Neural crest cell (in vitro differentiated cells): ENCODE measurements around the gene CEP44. TPM values are rescaled to one million over a fixed set of nuclear protein-coding genes. Genes with fewer than 3 reads are reported as not detected.
"Not testable (repeated sequence)": the region's sequence is repeated elsewhere in the genome, so short reads cannot be mapped to it uniquely, and the experiment has no call there.

ENCODE experiments used
- DNase-seq: peaks from one replicate; pipeline ENCODE4 v3.0.0; 2021; ENCODE audit warnings: low read depth, mixed read lengths, low spot score
- H3K27ac Mint-ChIP-seq: one replicate; pipeline ENCODE4 v1.8.0; 2021; ENCODE audit warnings: mild to moderate bottlenecking, mixed read lengths; ENCODE audit not compliant: unreplicated experiment
- H3K27me3 Mint-ChIP-seq: 2 replicates; pipeline ENCODE4 v1.8.0; 2021; ENCODE audit warnings: low read depth, mild to moderate bottlenecking, mixed read lengths
- H3K36me3 Mint-ChIP-seq: 2 replicates; pipeline ENCODE4 v1.8.0; 2021; ENCODE audit warnings: low read depth, mild to moderate bottlenecking, mixed read lengths
- H3K4me1 Mint-ChIP-seq: 2 replicates; pipeline ENCODE4 v1.8.0; 2021; ENCODE audit warnings: mixed read lengths
- H3K4me3 Mint-ChIP-seq: one replicate; pipeline ENCODE4 v1.8.0; 2021; ENCODE audit warnings: mild to moderate bottlenecking, mixed read lengths
- H3K9me3 Mint-ChIP-seq: 2 replicates; pipeline ENCODE4 v1.8.0; 2021; ENCODE audit warnings: mixed read lengths
- CTCF ChIP-seq: fragments of 200-600 bp; sonication (generic); conservative IDR thresholded peaks from 2 replicates; pipeline ENCODE4 v1.5.0; 2021; ENCODE audit warnings: antibody characterized with exemption, mild to moderate bottlenecking
- total RNA-seq: library from RNA; stranded (reverse); gene quantifications from 2 replicates; pipeline ENCODE4 v1.2.1, GENCODE V29; 2021

The CEP44 gene
- total RNA-seq, 1 donor from 2014 or later = 19.8 TPM

- no peak overlapping the region for H3K27ac Mint-ChIP-seq
- H3K4me3 Mint-ChIP-seq = no peak overlapping the region
- no peaks in the 10 kb centered on the region for H3K4me1 Mint-ChIP-seq
- no peak for TF ChIP-seq CTCF
- H3K9me3 Mint-ChIP-seq = no peaks in the 10 kb centered on the region
- DNase-seq = no peak
- H3K27me3 Mint-ChIP-seq = no peaks in the 10 kb centered on the region
- H3K36me3 Mint-ChIP-seq = no peaks in the 10 kb centered on the region
Measured at GRCh38 chr4:174259580-174259979, 24.1 kb upstream of the CEP44 start.

GRCh38 chr4:174260099-174260498, 23.6 kb upstream of the CEP44 start:
- H3K27ac Mint-ChIP-seq = no peak overlapping the region
- H3K9me3 Mint-ChIP-seq = no peaks in the 10 kb centered on the region
- no peaks in the 10 kb centered on the region for H3K36me3 Mint-ChIP-seq
- no peaks in the 10 kb centered on the region for H3K4me1 Mint-ChIP-seq
- TF ChIP-seq CTCF = no peak
- DNase-seq = no peak
- H3K27me3 Mint-ChIP-seq = no peaks in the 10 kb centered on the region
- H3K4me3 Mint-ChIP-seq = no peak overlapping the region

- not testable (repeated sequence) for H3K27me3 Mint-ChIP-seq
Measured at GRCh38 chr4:174261432-174261831, 22.3 kb upstream of the CEP44 start.

GRCh38 chr4:174262624-174263444, 20.9 kb upstream of the CEP44 start:
- Mint-ChIP-seq H3K27me3 (no peaks in the 10 kb centered on the region), H3K27ac (no peak overlapping the region), H3K4me1 (no peaks in the 10 kb centered on the region), H3K9me3 (no peaks in the 10 kb centered on the region), H3K4me3 (no peak overlapping the region), H3K36me3 (no peaks in the 10 kb centered on the region)
- TF ChIP-seq CTCF = no peak
- no peak for DNase-seq

More at GRCh38 chr4:174261432-174261831, 22.3 kb upstream of the CEP44 start:
- H3K4me1 Mint-ChIP-seq, H3K36me3 Mint-ChIP-seq, H3K27ac Mint-ChIP-seq, DNase-seq, H3K4me3 Mint-ChIP-seq, H3K9me3 Mint-ChIP-seq: not testable (repeated sequence)

GRCh38 chr4:174263445-174263736, 20.3 kb upstream of the CEP44 start:
- Mint-ChIP-seq H3K27ac (no peak overlapping the region), H3K4me1 (no peaks in the 10 kb centered on the region), H3K9me3 (no peaks in the 10 kb centered on the region), H3K4me3 (no peak overlapping the region), H3K27me3 (no peaks in the 10 kb centered on the region), H3K36me3 (no peaks in the 10 kb centered on the region)
- no peak for DNase-seq
- TF ChIP-seq CTCF = no peak

GRCh38 chr4:174265916-174266315, 17.8 kb upstream of the CEP44 start:
- Mint-ChIP-seq H3K9me3 (no peaks in the 10 kb centered on the region), H3K27me3 (no peaks in the 10 kb centered on the region), H3K4me3 (no peak overlapping the region), H3K4me1 (no peaks in the 10 kb centered on the region), H3K36me3 (no peaks in the 10 kb centered on the region), H3K27ac (no peak overlapping the region)
- no peak for DNase-seq
- no peak for TF ChIP-seq CTCF
